ENCODE measurements around the gene OSBPL6.
"Not testable (repeated sequence)": the region's sequence is repeated elsewhere in the genome, so short reads cannot be mapped to it uniquely, and the experiment has no call there.

The OSBPL6 gene

GRCh38 chr2:178388287-178388686 lies 194.0 kb downstream of the OSBPL6 start:
- in situ Hi-C loops (cut with MboI; ENCODE audit: low sequenced_read_pairs): no loop called here

GRCh38 chr2:178391701-178392100 lies 197.4 kb downstream of the OSBPL6 start:
- in situ Hi-C loops (cut with MboI; ENCODE audit: low sequenced_read_pairs): no loop called here

GRCh38 chr2:178392215-178392614 lies 197.9 kb downstream of the OSBPL6 start:
- in situ Hi-C loops (cut with MboI; ENCODE audit: low sequenced_read_pairs): no loop called here

- in situ Hi-C loops (cut with MboI; ENCODE audit: low sequenced_read_pairs): no loop called here
Observed at GRCh38 chr2:178394859-178395258, 200.5 kb downstream of the OSBPL6 start.

GRCh38 chr2:178395295-178395694 lies 201.0 kb downstream of the OSBPL6 start:
- in situ Hi-C loops (cut with MboI; ENCODE audit: low sequenced_read_pairs): no loop called here

GRCh38 chr2:178395941-178396570 lies 201.7 kb downstream of the OSBPL6 start:
- in situ Hi-C loops (cut with MboI; ENCODE audit: low sequenced_read_pairs): no loop called here

GRCh38 chr2:178397002-178397605 lies 202.8 kb downstream of the OSBPL6 start:
- in situ Hi-C loops (cut with MboI; ENCODE audit: low sequenced_read_pairs): no loop called here

- in situ Hi-C loops (cut with MboI; ENCODE audit: low sequenced_read_pairs): no loop called here
Observed at GRCh38 chr2:178401994-178402437, 207.7 kb downstream of the OSBPL6 start.

- in situ Hi-C loops (cut with MboI; ENCODE audit: low sequenced_read_pairs): no loop called here
Observed at GRCh38 chr2:178403671-178404306, 209.5 kb downstream of the OSBPL6 start.

- in situ Hi-C loops (cut with MboI; ENCODE audit: low sequenced_read_pairs): no loop called here
Observed at GRCh38 chr2:178404368-178404767, 210.1 kb downstream of the OSBPL6 start.

- in situ Hi-C loops (cut with MboI; ENCODE audit: low sequenced_read_pairs): no loop called here
Observed at GRCh38 chr2:178409261-178409660, 214.9 kb downstream of the OSBPL6 start.

GRCh38 chr2:178412047-178412446 lies 217.7 kb downstream of the OSBPL6 start:
- in situ Hi-C loops (cut with MboI; ENCODE audit: low sequenced_read_pairs): no loop called here

- in situ Hi-C loops (cut with MboI; ENCODE audit: low sequenced_read_pairs): not testable (repeated sequence)
Observed at GRCh38 chr2:178412453-178412852, 218.1 kb downstream of the OSBPL6 start.

GRCh38 chr2:178413472-178414265 lies 219.4 kb downstream of the OSBPL6 start:
- in situ Hi-C loops (cut with MboI; ENCODE audit: low sequenced_read_pairs): no loop called here

GRCh38 chr2:178414266-178415247 lies 220.2 kb downstream of the OSBPL6 start:
- in situ Hi-C loops (cut with MboI; ENCODE audit: low sequenced_read_pairs): no loop called here

GRCh38 chr2:178415979-178416378 lies 221.7 kb downstream of the OSBPL6 start:
- in situ Hi-C loops (cut with MboI; ENCODE audit: low sequenced_read_pairs): no loop called here

- in situ Hi-C loops (cut with MboI; ENCODE audit: low sequenced_read_pairs): no loop called here
Observed at GRCh38 chr2:178417916-178418315, 223.6 kb downstream of the OSBPL6 start.

- in situ Hi-C loops (cut with MboI; ENCODE audit: low sequenced_read_pairs): no loop called here
Observed at GRCh38 chr2:178418426-178418825, 224.1 kb downstream of the OSBPL6 start.

GRCh38 chr2:178419123-178419522 lies 224.8 kb downstream of the OSBPL6 start:
- in situ Hi-C loops (cut with MboI; ENCODE audit: low sequenced_read_pairs): no loop called here

GRCh38 chr2:178420463-178420999 lies 226.2 kb downstream of the OSBPL6 start:
- in situ Hi-C loops (cut with MboI; ENCODE audit: low sequenced_read_pairs): no loop called here
